Measurements from ENCODE around the gene ATP2C1.

The ATP2C1 gene

DNA sequence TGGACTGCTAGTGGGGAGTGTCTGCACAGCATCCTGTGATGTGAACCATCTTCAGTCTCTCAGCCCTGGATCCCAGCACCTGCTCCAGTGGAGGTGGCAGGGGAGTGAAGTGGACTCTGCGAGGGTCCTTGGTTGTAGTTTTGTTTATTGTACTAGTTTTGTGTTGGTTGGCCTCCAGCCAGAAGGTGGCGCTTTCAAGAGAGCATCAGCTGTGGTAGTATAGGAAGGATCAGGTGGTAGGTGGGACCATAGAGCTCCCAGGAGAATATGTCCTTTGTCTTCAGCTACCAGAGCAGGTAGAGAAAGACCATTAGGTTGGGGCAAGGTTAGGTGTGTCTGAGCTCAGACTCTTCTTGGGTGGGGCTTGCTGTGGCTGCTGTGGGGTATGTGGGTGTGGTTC is 153.7 kb downstream of the ATP2C1 start:
- DNase-seq (ENCODE audit: low spot score), result peak; percentile 12

DNA sequence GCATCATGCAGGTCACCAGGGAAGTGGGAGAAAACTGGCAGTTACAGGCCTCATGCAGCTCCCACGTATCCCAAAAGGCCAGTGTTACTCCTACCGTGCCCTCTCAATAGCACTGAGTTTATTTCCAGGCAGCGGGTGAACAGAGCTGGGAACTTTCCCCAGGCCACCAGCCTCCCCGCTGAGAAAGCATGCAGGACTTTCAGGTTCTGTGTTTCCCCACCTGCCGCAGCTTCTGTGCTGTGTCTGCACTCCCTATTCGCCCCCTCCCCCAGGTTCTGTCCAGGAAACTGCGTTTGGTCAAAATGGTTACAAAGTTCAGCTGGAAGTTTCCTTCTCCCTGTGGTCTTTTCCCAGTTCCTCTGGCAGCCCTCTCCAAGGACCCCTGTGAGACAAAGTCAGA is 154.1 kb downstream of the ATP2C1 start:
- DNase-seq (ENCODE audit: low spot score), result no peak

DNA sequence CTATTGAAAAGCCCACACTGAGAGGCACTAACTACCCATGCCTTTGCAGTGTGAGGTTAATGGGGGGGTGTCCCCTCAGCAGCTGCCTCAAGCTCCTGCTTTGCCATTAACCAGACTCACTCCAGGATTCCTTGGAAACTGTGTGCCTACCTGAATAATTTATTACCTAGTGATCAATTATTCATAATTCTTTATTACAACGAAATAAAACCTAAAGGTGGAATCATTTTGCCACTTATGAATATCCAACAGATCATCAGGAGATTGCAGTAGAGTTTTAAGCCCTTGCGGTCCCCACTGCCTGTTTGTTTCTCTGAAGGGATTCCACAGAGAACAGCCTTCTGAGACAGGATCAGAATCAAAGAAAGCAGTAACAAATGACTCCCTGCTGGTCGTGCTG is 156.1 kb downstream of the ATP2C1 start:
- DNase-seq (ENCODE audit: low spot score), result no peak

DNA sequence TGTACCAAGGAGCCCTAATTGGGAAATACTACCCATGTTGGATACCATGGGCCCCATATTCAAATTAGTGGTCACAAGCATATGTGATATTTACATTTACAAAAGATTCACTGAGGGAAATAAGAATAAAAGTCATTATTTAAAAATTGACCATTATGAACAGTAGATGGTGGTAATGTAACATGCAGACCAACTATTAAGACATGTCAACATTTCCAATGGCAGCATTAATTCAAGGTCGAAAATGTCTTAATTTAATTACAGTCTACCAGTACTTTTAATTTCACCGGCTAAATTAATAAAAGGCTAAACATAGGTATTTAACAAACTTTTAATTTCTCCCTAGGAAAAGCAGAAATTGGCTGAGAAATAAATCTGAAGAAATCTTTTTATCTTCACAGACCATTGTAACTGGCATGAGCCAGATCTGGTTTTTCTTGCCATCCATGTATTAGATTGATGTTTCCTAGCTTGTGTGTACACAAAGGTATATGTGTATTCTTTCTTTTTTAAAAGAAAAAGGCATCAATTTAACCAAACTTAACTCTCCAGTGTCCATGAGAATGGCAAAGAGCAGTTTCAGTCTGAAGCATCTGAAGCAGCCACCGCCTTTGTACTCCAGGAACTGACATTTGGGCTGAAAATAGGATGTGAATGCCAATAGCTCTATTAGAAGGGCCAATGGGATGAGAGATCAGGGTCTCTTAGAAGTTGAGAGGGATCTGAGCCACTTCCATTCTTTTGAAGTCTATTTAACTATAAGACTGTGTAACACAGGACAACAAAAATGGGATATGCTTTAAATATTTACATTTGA is 159.4 kb downstream of the ATP2C1 start:
- no peak for DNase-seq (ENCODE audit: low spot score)

All from SW480 (cell line).